ENCODE results near the gene COX8A. TPM values are rescaled to one million over a fixed set of nuclear protein-coding genes. Genes with fewer than 3 reads are reported as not detected.

COX8A gene
- total RNA-seq, 1 experiment from 2014 or later = 875 TPM

DNA sequence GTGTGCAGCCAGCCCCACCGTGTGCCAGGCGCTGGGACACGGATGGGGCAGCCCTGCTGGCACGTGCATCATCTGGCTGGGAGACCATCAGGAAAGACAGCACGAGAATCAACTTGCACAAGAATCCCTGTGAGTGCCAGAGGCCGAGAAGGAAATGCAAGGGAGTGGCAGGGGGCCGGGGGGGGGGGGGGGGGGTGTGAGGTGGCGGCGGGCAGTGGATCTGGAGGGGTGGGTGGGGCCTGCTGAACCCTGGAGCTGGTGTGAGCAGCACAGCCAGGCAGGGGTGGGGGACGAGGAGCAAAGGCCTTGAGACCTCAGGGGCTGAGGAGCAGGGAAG is 47.3 kb downstream of the COX8A start:
- DNase-seq (ENCODE audit: low read depth) = no peak

DNA sequence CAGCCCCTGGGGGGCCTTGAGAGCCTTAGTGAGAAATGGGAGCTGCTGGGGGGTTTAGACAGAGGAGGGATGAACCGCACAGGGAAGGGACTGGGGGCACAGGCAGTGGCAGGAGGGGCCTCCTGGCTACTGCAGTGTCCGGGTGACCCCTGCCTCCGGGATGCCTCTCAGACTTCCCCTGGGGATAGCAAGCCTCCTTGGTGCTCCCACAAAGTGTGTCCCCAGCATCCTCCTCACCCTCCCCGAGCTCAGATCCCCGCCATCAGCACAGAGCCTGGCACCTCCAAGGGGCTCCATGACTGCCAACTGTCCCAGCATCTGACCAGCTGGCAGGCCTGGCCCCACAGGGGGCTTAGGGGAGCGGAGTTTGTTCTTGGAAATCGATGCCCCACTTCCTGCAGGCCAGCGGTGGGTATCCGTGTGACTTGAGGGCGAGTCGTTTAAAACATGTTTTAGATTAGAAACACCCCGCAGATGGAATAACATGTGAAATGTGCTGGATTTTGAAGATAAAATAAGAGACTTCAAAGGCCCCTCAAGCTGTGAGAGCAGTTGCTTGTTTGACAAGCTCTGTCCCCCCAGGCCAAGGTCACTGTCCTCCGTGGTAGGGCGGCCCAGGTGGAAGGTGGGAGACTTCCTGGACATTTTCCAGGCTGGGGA is 47.8 kb downstream of the COX8A start:
- DNase-seq (ENCODE audit: low read depth) = no peak

DNA sequence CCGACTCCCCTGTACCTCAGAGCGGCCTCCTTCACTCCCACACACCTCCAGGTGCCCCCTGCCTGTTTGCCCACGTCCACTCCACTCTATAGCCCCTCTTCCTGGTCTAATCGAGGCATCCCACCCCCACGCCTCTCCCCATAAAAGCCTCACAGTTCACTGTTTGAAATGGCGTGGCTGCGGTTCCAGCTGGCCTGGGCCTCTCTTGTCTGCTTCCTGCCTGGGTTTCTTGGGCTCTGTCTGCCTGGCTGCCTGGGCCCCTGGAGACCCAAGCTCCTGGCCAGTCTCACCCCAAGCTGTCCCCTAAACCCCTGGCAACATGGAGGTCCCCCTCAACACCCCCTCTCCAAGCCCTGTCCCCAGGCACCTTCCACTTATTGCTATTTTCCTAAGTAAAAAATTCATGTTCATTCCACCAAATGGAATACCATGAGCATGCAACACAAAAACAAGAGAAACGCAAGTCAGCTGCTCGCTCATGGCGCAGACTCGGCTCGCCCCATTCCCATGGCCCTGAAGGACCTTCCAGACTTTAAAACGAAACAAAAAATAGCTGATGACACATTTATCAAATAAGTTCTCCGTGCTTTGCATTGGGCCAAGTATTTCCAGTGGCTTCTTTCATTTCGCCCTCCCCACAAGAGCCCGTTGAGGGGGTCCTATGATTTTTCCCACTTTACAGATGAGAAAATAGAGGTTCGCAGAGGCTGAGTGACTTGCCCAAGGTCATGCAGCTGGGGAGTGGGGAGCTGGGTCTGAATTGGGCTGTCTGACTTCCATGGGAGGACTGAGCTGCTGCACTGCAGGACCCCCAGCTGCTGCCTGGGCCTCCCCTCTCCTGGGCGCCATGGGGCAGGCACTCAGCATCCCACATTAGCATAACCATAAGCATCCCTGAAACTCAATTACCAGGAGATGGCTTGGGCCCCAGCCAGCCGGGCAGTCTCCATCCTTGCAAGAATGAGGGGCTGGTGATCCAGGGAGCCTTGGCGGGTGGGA is 49.6 kb downstream of the COX8A start:
- no peak for DNase-seq (ENCODE audit: low read depth)

GRCh38 chr11:64025205-64025604 is 50.8 kb downstream of the COX8A start:
- no peak for DNase-seq (ENCODE audit: low read depth)

Other genes starting within 250 kb of the COX8A start
- gene ZFTA, start 205.8 kb upstream of the COX8A start, total RNA-seq (2014; rRNA removed; shearing (Covaris generic)) = 4.0 and 5.7 TPM in 2 replicates
- gene SPINDOC, start 161.2 kb upstream of the COX8A start, total RNA-seq (2014; rRNA removed; shearing (Covaris generic)) = 15.3 and 28.2 TPM in 2 replicates
- 14.5 and 20.4 TPM in 2 replicates for gene MARK2, start 135.5 kb upstream of the COX8A start, total RNA-seq (2014; rRNA removed; shearing (Covaris generic))
- gene RCOR2, start 57.5 kb upstream of the COX8A start, total RNA-seq (2014; rRNA removed; shearing (Covaris generic)) = 1.1 and 1.9 TPM in 2 replicates
- 20.4 and 32.1 TPM in 2 replicates for gene NAA40, start 35.6 kb upstream of the COX8A start, total RNA-seq (2014; rRNA removed; shearing (Covaris generic))
- 62.8 and 74.0 TPM in 2 replicates for gene OTUB1, start 11.8 kb downstream of the COX8A start, total RNA-seq (2014; rRNA removed; shearing (Covaris generic))
- 0.02 and 0.15 TPM in 2 replicates for gene FLRT1, start 61.3 kb downstream of the COX8A start, total RNA-seq (2014; rRNA removed; shearing (Covaris generic))
- gene MACROD1, start 191.5 kb downstream of the COX8A start, total RNA-seq (2014; rRNA removed; shearing (Covaris generic)) = 3.8 and 10.3 TPM in 2 replicates
- 244 and 310 TPM in 2 replicates for gene STIP1, start 211.6 kb downstream of the COX8A start, total RNA-seq (2014; rRNA removed; shearing (Covaris generic))
- gene FERMT3, start 232.1 kb downstream of the COX8A start, total RNA-seq (2014; rRNA removed; shearing (Covaris generic)) = 0.20 TPM in 1 of 2 replicates, not detected in the other

Data from M059J (cell line).